VCaP (cell line): ENCODE data around the gene IL19.

Experiments used
- H3K27ac ChIP-seq: fragments of 450-650 bp; 2 replicates; pipeline ENCODE4 v1.5.1; 2017
- CTCF ChIP-seq: fragments of 450-650 bp; conservative IDR thresholded peaks from 2 replicates; pipeline ENCODE4 v1.5.1; 2017; ENCODE audit warnings: mild to moderate bottlenecking, moderate library complexity

The IL19 gene

GRCh38 chr1:206790502-206791250 is 20.1 kb downstream of the IL19 start:
- TF ChIP-seq CTCF = no peak
- no peak overlapping the region for H3K27ac ChIP-seq

GRCh38 chr1:206792939-206793607 is 22.5 kb downstream of the IL19 start:
- TF ChIP-seq CTCF = no peak

GRCh38 chr1:206793620-206794019 is 23.0 kb downstream of the IL19 start:
- H3K27ac ChIP-seq = no peak overlapping the region

More at GRCh38 chr1:206792939-206793607, 22.5 kb downstream of the IL19 start:
- no peak overlapping the region for H3K27ac ChIP-seq

GRCh38 chr1:206794294-206794908 is 23.8 kb downstream of the IL19 start:
- no peak overlapping the region for H3K27ac ChIP-seq
- TF ChIP-seq CTCF = no peak

More at GRCh38 chr1:206793620-206794019, 23.0 kb downstream of the IL19 start:
- no peak for TF ChIP-seq CTCF

- no peak overlapping the region for H3K27ac ChIP-seq
- no peak for TF ChIP-seq CTCF
These were observed 25.5 kb downstream of the IL19 start for GRCh38 chr1:206796116-206796515.

- no peak overlapping the region for H3K27ac ChIP-seq
These were observed 26.4 kb downstream of the IL19 start for GRCh38 chr1:206796981-206797402.

More at GRCh38 chr1:206796981-206797402, 26.4 kb downstream of the IL19 start:
- no peak for TF ChIP-seq CTCF
